Activated CD8-positive, alpha-beta T cell treated with anti-CD3 and anti-CD28 coated beads for 36 hours (primary cell): Measurements from ENCODE around the gene TLR9. TPM values are rescaled to one million over a fixed set of nuclear protein-coding genes. Genes with fewer than 3 reads are reported as not detected.
A peak's percentile ranks its signal among the peaks of the same experiment; 100 is the strongest.

ENCODE experiments used
- ATAC-seq: fragments of 200-7000 bp; cut with Tn5 transposase; one replicate; pipeline ENCODE4 v1.10.0; 2021; ENCODE audit warnings: mild to moderate bottlenecking, moderate library complexity
- CTCF ChIA-PET: fragments of 350-600 bp; sonication (Branson Sonifier 250); formaldehyde crosslinking; loops from one replicate; lab custom pipeline; 2021; ENCODE audit warnings: antibody characterized with exemption; lab: Charles Lee
- POLR2A ChIA-PET: fragments of 350-600 bp; sonication (Branson Sonifier 250); formaldehyde crosslinking; loops from one replicate; lab custom pipeline; 2021; ENCODE audit warnings: antibody characterized with exemption; lab: Charles Lee
- DNase-seq: peaks from one replicate; pipeline ENCODE4 v3.0.0-alpha.2; 2020
- H3K27ac Mint-ChIP-seq: one replicate; pipeline ENCODE4 v1.8.0; 2021; ENCODE audit warnings: mild to moderate bottlenecking, mixed read lengths
- H3K27me3 Mint-ChIP-seq: one replicate; pipeline ENCODE4 v1.8.0; 2021; ENCODE audit warnings: mixed read lengths
- H3K36me3 Mint-ChIP-seq: one replicate; pipeline ENCODE4 v1.8.0; 2021; ENCODE audit warnings: low read depth, mixed read lengths
- H3K4me1 Mint-ChIP-seq: one replicate; pipeline ENCODE4 v1.8.0; 2021; ENCODE audit warnings: low read depth, mixed read lengths
- H3K4me3 Mint-ChIP-seq: one replicate; pipeline ENCODE4 v1.8.0; 2021; ENCODE audit warnings: mild to moderate bottlenecking, moderate library complexity, mixed read lengths
- H3K9me3 Mint-ChIP-seq: one replicate; pipeline ENCODE4 v1.8.0; 2021; ENCODE audit warnings: mixed read lengths
- intact Hi-C: fragments of 100-400 bp; cut with micrococcal nuclease; formaldehyde crosslinking; loops from one replicate; pipeline ENCODE4 v1.10.0; 2022
- total RNA-seq, 2 experiments: library from RNA; stranded (reverse); gene quantifications; one replicate each; pipeline ENCODE4 v1.2.3, GENCODE V29; 2021
- TF ChIP-seq, protein P1 (sequence below): fragments of 200-600 bp; IDR thresholded peaks from one replicate; pipeline ENCODE4 v1.8.0; 2022; ENCODE audit warnings: antibody characterized with exemption, mild to moderate bottlenecking

The TLR9 gene
- total RNA-seq, 2 experiments from 2014 or later, result 2.0 TPM

DNA sequence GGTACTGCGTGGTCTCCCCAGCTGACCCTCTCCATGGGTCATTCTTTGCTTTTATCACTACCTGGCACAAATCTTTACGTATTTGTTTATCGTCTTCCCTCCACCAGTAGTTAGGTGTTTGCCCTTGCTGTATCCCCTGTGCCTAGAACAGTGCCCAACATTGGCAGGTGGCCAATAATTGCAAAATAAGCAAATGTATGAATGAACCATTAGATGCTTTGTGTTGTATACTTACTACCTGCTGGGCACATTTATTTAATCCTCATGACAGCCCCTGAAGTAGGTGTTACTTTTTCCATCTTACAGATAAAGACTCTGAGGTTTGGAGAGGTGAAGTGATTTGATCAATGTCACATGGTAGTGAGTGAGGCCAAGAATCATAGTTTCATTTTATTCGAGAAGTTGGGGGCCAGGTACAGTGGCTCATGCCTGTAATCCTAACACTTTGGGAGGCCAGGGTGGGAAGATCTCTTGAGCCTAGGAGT lies 15.5 kb upstream of the TLR9 start:
- intact Hi-C loops, result no loop called here
- ChIA-PET CTCF (interaction anchor here (0.7 to 6.5 kb wide), 13 partner anchors 8 to 239 kb away, joined by 3 to 65 read pairs (median 8); partner anchors contain the start of genes GLYCTK and WDR82), POLR2A (interaction anchor here (0.6 to 33.3 kb wide), 11 partner anchors 8 to 189 kb away, joined by 3 to 949 read pairs (median 7); partner anchors contain the start of genes GLYCTK, TLR9 and WDR82)
- TF ChIP-seq, protein P1, sequence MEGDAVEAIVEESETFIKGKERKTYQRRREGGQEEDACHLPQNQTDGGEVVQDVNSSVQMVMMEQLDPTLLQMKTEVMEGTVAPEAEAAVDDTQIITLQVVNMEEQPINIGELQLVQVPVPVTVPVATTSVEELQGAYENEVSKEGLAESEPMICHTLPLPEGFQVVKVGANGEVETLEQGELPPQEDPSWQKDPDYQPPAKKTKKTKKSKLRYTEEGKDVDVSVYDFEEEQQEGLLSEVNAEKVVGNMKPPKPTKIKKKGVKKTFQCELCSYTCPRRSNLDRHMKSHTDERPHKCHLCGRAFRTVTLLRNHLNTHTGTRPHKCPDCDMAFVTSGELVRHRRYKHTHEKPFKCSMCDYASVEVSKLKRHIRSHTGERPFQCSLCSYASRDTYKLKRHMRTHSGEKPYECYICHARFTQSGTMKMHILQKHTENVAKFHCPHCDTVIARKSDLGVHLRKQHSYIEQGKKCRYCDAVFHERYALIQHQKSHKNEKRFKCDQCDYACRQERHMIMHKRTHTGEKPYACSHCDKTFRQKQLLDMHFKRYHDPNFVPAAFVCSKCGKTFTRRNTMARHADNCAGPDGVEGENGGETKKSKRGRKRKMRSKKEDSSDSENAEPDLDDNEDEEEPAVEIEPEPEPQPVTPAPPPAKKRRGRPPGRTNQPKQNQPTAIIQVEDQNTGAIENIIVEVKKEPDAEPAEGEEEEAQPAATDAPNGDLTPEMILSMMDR, result no peak
- peaks cover 64% of the 10 kb centered on the region for H3K4me1 Mint-ChIP-seq
- peaks cover 4% of the 10 kb centered on the region for H3K9me3 Mint-ChIP-seq
- H3K4me3 Mint-ChIP-seq, result peak overlapping the region; percentile 99
- H3K36me3 Mint-ChIP-seq, result peaks cover 59% of the 10 kb centered on the region
- ATAC-seq (peak; percentile 2), DNase-seq (peak; percentile 23)
- no peaks in the 10 kb centered on the region for H3K27me3 Mint-ChIP-seq
- peak overlapping the region; percentile 97 for H3K27ac Mint-ChIP-seq

DNA sequence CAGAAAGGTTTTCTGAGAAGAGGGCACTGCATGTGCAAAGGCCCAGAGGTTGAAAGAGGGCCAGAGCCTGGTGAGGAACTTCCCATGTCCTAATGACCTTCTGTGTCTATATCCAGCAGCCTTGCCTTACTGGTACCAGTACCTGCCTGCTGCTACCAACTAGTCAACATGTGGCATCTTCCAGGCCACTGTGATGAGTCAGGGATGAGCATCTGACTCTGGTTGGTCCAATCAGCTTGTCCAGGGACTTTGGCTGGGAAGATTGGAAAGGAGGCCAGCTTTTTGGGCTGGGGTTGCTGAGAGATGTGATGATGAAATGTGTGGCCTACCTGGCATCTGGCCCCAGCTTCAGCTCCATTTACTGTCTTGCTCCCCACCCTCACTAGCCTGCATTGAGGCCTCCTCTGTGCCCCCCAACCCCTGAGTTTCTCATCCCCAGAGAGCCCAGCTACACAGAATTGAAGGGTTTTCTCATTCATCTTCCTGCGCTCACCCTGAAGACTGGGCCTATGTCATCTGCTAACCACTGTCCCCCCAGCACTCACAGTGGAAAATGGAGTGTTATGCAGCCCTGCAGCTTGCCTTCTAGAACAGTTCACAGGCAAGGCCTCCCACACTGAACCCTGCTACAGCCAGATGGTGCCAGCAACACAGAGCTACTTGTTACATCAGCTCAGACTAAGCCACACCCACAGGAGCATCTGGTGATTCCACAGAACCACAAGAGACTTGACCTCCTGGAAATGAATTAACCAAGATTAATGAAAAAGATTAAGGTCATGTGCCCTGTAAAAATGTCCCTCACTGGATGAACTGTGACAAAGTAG lies 14.8 kb upstream of the TLR9 start:
- Mint-ChIP-seq H3K36me3 (peaks cover 63% of the 10 kb centered on the region), H3K4me3 (peak overlapping the region; percentile 99), H3K9me3 (peaks cover 4% of the 10 kb centered on the region), H3K27me3 (no peaks in the 10 kb centered on the region), H3K4me1 (peaks cover 70% of the 10 kb centered on the region), H3K27ac (peak overlapping the region; percentile 97)
- intact Hi-C loops, result no loop called here
- DNase-seq (peak; percentile 88), ATAC-seq (peak; percentile 45)
- TF ChIP-seq, protein P1, result no peak
- POLR2A ChIA-PET, result interaction anchor here (1.1 to 33.3 kb wide), 10 partner anchors 8 to 188 kb away, joined by 3 to 949 read pairs (median 8); partner anchors contain the start of genes GLYCTK, TLR9 and WDR82
- CTCF ChIA-PET, result interaction anchor here (0.7 to 6.5 kb wide), 13 partner anchors 9 to 238 kb away, joined by 3 to 65 read pairs (median 8); partner anchors contain the start of genes GLYCTK and WDR82

DNA sequence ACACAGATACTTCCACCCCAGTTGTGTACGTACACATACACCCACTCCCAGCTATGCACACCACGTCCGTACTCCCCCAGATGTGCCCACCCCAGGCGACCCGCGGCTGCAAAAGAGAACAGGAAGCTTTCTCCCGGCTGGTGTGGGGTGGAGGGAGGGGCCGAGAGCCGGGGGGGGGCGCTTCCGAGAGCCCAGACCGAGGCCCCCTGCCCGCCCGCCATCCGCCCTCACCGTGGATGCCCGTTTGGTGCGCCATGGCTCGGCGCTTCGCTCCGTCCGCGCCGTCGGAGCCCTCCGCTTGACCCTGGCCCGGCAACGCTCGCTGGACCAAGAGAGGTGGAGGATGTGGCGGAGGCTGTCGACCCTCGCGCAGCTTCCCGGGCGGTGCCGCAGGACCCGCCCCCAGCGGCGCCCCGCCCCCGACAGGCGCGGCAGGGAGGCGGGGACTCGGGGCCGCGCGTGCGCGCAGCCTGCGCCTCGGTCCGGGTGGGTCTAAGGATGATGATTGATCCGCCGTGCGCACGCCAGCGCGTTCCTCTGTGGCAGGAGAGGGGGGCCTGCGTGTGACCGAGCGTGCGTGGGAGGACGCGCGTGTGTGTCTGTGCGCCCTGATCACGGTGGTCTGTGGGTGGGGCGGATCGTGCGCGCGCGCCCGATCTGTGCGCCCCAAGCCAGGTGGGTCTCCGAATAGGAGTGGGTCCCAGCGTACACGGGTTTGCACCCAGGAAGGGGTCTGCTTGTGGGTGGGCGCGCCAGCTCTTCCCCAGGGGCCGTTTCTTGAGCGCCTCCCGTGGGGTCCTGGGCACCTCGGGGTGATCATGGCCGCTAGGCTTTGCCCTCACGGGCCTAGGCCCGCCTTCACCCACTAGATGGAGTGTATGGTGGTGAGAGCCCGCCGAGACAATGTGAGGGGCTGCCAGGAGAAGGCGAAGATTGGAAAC lies 13.6 kb upstream of the TLR9 start, which contains the start of gene TWF2:
TSS of gene TWF2 (minus strand) at position 398 of the 941 bp plus-strand sequence. CDS start at position 256, 142 bp downstream.
- Mint-ChIP-seq H3K36me3 (peaks cover 57% of the 10 kb centered on the region), H3K4me1 (peaks cover 67% of the 10 kb centered on the region)

More for the DNA sequence above, 13.6 kb upstream of the TLR9 start, which contains the start of gene TWF2:
- Mint-ChIP-seq H3K27me3 (no peaks in the 10 kb centered on the region), H3K4me3 (peak within 1 kb of the TSS; percentile 99), H3K9me3 (peaks cover 4% of the 10 kb centered on the region), H3K27ac (peak within 1 kb of the TSS; percentile 97)
- TF ChIP-seq, protein P1, result peak; percentile 30
- ATAC-seq (peak; percentile 74), DNase-seq (peak; percentile 91)
- POLR2A ChIA-PET, result interaction anchor here (0.6 to 33.3 kb wide), 10 partner anchors 8 to 247 kb away, joined by 3 to 949 read pairs (median 6); partner anchors contain the start of genes GLYCTK, PPM1M, TLR9 and WDR82
- intact Hi-C loops, result loop anchor here (2.0 kb wide), 1 partner anchor 40 kb away; the partner anchor contains the start of gene WDR82
- CTCF ChIA-PET, result interaction anchor here (0.7 to 10.8 kb wide), 11 partner anchors 7 to 238 kb away, joined by 3 to 198 read pairs (median 5); partner anchors contain the start of genes TLR9 and WDR82
